ENCODE results near the gene ACAN. TPM values are rescaled to one million over a fixed set of nuclear protein-coding genes. Genes with fewer than 3 reads are reported as not detected.

ACAN gene
- total and polyA plus RNA-seq, 9 of the 15 experiments (the other 6 are each of a cell fraction or from before 2014, with no cell fraction given): not detected

DNA sequence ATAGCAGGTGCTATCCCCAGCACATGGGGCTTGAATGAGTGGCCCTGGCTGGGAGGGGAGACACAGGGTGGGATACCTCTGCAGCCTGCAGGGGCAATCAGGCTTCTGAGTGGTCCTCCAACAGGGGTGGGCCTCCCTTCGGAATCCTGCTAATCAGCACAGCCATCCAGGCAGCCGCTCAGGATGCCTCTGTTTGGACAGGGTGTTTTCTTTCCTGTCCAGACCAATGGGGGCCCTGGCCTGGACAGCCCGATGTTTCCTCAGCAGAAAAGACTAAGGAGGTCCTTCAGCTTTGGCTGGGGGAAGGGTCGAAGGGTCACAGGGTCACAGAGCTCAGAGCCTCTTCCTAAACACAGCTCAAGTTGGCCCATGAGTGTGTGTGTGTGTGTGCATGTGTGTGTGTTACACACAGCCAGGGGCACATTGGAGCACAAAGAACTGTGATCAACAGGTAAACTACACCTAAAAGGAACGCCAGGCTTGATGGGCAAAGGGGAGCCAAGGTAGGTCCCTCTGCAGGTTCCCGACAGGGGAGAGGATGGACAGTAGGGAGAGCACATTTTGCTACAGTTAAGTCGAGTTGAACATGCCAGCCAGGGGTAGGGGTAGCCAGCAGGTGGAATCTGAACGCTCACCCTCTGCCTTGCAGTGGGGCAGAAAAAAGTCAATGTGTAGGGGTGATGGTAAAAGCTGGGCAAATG, 93.2 kb downstream of the ACAN start:
- TF ChIP-seq NFIC (IDR thresholded peaks at IDR 0.05) (0 out of 2 replicates have a peak, but pooled peaks have one; percentile 1), SUPT5H (IDR thresholded peaks at IDR 0.05) (0 out of 2 replicates have a peak, but pooled peaks have one; percentile 6), TGIF2 (CRISPR knock-in tag; IDR thresholded peaks at IDR 0.05) (no peak)
- Histone ChIP-seq H4K20me1 (replicated peaks; ENCODE audit: control insufficient read depth, insufficient read depth, low read length) (no peaks in the 10 kb centered on the region), H3K9me1 (ENCODE audit: control insufficient read depth, insufficient read depth, low read length) (no peaks in the 10 kb centered on the region), H2AFZ (ENCODE audit: low read depth, low read length) (no peak overlapping the region), H3K79me2 (ENCODE audit: control insufficient read depth, insufficient read depth, low read length) (no peaks in the 10 kb centered on the region), H3K4me1 (replicated peaks in 1 of 2; ENCODE audit: control insufficient read depth in 2 of 2, insufficient read depth in 2 of 2, low read length in 2 of 2) (peaks cover 9 to 43% of the 10 kb centered on the region in 2 experiments; a peak in 4 of 5 replicates), H3K4me3 (no peak overlapping the region), H3K27me3 (ENCODE audit: control insufficient read depth in 2 of 2, insufficient read depth in 2 of 2, low read length in 2 of 2) (no peaks in the 10 kb centered on the region), H3K4me2 (ENCODE audit: insufficient read depth, low read length) (no peak overlapping the region), H3K36me3 (ENCODE audit: control insufficient read depth, insufficient read depth, low read length) (peaks cover 20% of the 10 kb centered on the region; the same call in 2 of the 3 replicates), H3K9ac (ENCODE audit: insufficient read depth in 1 of 2, low read depth in 2 of 2, low read length in 2 of 2) (peak overlapping the region in 1 of 2 experiments; percentile 81; a peak in 1 of 4 replicates), H3K9me3 (replicated peaks; ENCODE audit: control insufficient read depth, insufficient read depth, low read depth, low read length) (no peaks in the 10 kb centered on the region), H3K27ac (ENCODE audit: extremely low read depth, low read depth, low read length) (no peak overlapping the region)
- WGBS (ENCODE audit: insufficient coverage, low coverage, missing lambda C conversion rate): 60% methylated on average over 8 of the region's 8 CpGs
- DNase-seq (ENCODE audit: extremely low read depth in 1 of 4, low spot score in 3 of 4) (no peak), FAIRE-seq (peak; percentile 26), ATAC-seq (no peak)
- BruUV-seq (replicated peaks): no TSS peak
- ChIA-PET POLR2A (interaction anchor here (0.6 to 1.3 kb wide), 3 partner anchors 9 to 553 kb away, joined by 3 to 4 read pairs (median 3); no protein-coding TSS in a partner anchor), CTCF (ENCODE audit: low intra/inter-chr PET ratio) (no interaction called here)
- in situ Hi-C loops (cut with MboI) (no loop called here), intact Hi-C loops (cut with micrococcal nuclease) (loop anchor here (5.0 kb wide), 1 partner anchor 281 kb away; no protein-coding TSS in a partner anchor)

DNA sequence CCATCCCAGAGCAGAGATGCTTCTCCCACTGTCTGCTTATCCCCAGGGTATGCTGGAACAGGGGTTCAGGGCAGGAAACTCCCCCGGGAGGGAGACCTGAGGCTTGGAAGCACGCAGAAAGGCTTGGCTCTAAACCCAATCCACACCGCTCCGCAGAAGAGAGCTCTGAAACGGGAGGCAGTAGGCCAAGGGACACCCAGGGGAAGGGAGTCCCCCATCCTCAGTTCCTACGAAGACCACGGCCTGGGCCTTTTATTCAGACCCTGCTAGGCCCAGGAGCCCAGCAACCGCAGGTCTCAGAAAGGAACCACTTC, 93.9 kb downstream of the ACAN start:
- in situ Hi-C loops (cut with MboI): no loop called here
- Histone ChIP-seq H3K9ac (ENCODE audit: insufficient read depth in 1 of 2, low read depth in 2 of 2, low read length in 2 of 2) (peak overlapping the region; percentile 24 to 81; a peak in 3 of 4 replicates), H4K20me1 (replicated peaks; ENCODE audit: control insufficient read depth, insufficient read depth, low read length) (no peaks in the 10 kb centered on the region), H3K9me3 (replicated peaks; ENCODE audit: control insufficient read depth, insufficient read depth, low read depth, low read length) (no peaks in the 10 kb centered on the region), H3K4me2 (ENCODE audit: insufficient read depth, low read length) (0 out of 2 replicates have a peak overlapping the region, but pooled peaks have one; percentile 31), H3K36me3 (ENCODE audit: control insufficient read depth, insufficient read depth, low read length) (peaks cover 25% of the 10 kb centered on the region; the same call in 2 of the 3 replicates), H3K27ac (ENCODE audit: extremely low read depth, low read depth, low read length) (no peak overlapping the region), H3K79me2 (ENCODE audit: control insufficient read depth, insufficient read depth, low read length) (no peaks in the 10 kb centered on the region), H3K27me3 (ENCODE audit: control insufficient read depth in 2 of 2, insufficient read depth in 2 of 2, low read length in 2 of 2) (no peaks in the 10 kb centered on the region), H3K4me3 (no peak overlapping the region), H2AFZ (ENCODE audit: low read depth, low read length) (no peak overlapping the region; the same call in 1 of the 2 replicates), H3K4me1 (replicated peaks in 1 of 2; ENCODE audit: control insufficient read depth in 2 of 2, insufficient read depth in 2 of 2, low read length in 2 of 2) (peaks cover 9 to 43% of the 10 kb centered on the region in 2 experiments; a peak in 4 of 5 replicates), H3K9me1 (ENCODE audit: control insufficient read depth, insufficient read depth, low read length) (no peaks in the 10 kb centered on the region)
- WGBS (ENCODE audit: insufficient coverage, low coverage, missing lambda C conversion rate): 35% methylated on average over 8 of the region's 8 CpGs
- FAIRE-seq: no peak
- CTCF ChIA-PET (ENCODE audit: low intra/inter-chr PET ratio): no interaction called here
- POLR2A ChIA-PET: interaction anchor here (1.0 to 1.3 kb wide), 2 partner anchors 8 to 398 kb away, joined by 3 read pairs; no protein-coding TSS in a partner anchor
- BruUV-seq (replicated peaks): no TSS peak
- intact Hi-C loops (cut with micrococcal nuclease): loop anchor here (5.0 kb wide), 1 partner anchor 280 kb away; no protein-coding TSS in a partner anchor
- peak; percentile 16; the same call in 2 of the 3 replicates for ATAC-seq
- DNase-seq (ENCODE audit: extremely low read depth in 1 of 4, low spot score in 3 of 4): no peak
- peak; percentile 46 for TF ChIP-seq RBBP5 (IDR thresholded peaks at IDR 0.05; ENCODE audit: borderline replicate concordance, insufficient read depth, low read length, poor library complexity, severe bottlenecking)
- 0 out of 2 replicates have a peak, but pooled peaks have one; percentile 14 for TF ChIP-seq CREB1 (IDR thresholded peaks at IDR 0.05)
- TF ChIP-seq CREB1 (CRISPR knock-in tag; IDR thresholded peaks at IDR 0.05): no peak
- no peak for TF ChIP-seq KDM2B (CRISPR knock-in tag; IDR thresholded peaks at IDR 0.05)
- TF ChIP-seq, protein P1, sequence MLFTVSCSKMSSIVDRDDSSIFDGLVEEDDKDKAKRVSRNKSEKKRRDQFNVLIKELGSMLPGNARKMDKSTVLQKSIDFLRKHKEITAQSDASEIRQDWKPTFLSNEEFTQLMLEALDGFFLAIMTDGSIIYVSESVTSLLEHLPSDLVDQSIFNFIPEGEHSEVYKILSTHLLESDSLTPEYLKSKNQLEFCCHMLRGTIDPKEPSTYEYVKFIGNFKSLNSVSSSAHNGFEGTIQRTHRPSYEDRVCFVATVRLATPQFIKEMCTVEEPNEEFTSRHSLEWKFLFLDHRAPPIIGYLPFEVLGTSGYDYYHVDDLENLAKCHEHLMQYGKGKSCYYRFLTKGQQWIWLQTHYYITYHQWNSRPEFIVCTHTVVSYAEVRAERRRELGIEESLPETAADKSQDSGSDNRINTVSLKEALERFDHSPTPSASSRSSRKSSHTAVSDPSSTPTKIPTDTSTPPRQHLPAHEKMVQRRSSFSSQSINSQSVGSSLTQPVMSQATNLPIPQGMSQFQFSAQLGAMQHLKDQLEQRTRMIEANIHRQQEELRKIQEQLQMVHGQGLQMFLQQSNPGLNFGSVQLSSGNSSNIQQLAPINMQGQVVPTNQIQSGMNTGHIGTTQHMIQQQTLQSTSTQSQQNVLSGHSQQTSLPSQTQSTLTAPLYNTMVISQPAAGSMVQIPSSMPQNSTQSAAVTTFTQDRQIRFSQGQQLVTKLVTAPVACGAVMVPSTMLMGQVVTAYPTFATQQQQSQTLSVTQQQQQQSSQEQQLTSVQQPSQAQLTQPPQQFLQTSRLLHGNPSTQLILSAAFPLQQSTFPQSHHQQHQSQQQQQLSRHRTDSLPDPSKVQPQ (CRISPR knock-in tag; IDR thresholded peaks at IDR 0.05; ENCODE audit: borderline replicate concordance): no peak
- no peak for TF ChIP-seq PPARD (CRISPR knock-in tag; IDR thresholded peaks at IDR 0.05)
- no peak for TF ChIP-seq KDM1A (IDR thresholded peaks at IDR 0.05)
- no peak for TF ChIP-seq TAF15 (IDR thresholded peaks at IDR 0.05; ENCODE audit: low read depth, low read length)
- no peak for TF ChIP-seq U2AF1 (optimal IDR thresholded peaks at IDR 0.05; ENCODE audit: low read depth, low read length)
- no peak for TF ChIP-seq FOXA3 (CRISPR knock-in tag; conservative IDR thresholded peaks at IDR 0.05 in 1 of 2, IDR thresholded peaks at IDR 0.05 in 1 of 2)

Measured in K562 (cell line).